A549 (cell line): ENCODE data around the gene VMO1.

Experiments
- CEBPB ChIP-seq, 2 experiments: fragments of >200 bp in 1 of 2; sonication (Bioruptor Twin) in 1 of 2; formaldehyde crosslinking in 1 of 2; IDR thresholded peaks; 2 replicates each; pipeline ENCODE4 v1.6.1; 2012 to 2016
- KDM1A ChIP-seq: fragments of 200-600 bp; sonication (generic); IDR thresholded peaks from 2 replicates; pipeline ENCODE4 v1.6.1; 2016; ENCODE audit warnings: low read depth, mild to moderate bottlenecking
- MAX ChIP-seq: IDR thresholded peaks from 2 replicates; pipeline ENCODE4 v1.6.1; 2012
- SREBF2 ChIP-seq: fragments of 450-650 bp; IDR thresholded peaks from 2 replicates; pipeline ENCODE4 v1.6.1; 2014; ENCODE audit warnings: mild to moderate bottlenecking, moderate library complexity
- TF ChIP-seq, protein P1 (sequence below): fragments of 200-600 bp; sonication (generic); IDR thresholded peaks from 2 replicates; pipeline ENCODE4 v1.6.1; 2016; ENCODE audit warnings: antibody characterized with exemption, mild to moderate bottlenecking, moderate library complexity
- TF ChIP-seq, protein P2 (sequence below): fragments of >200 bp; sonication (Bioruptor Twin); formaldehyde crosslinking; IDR thresholded peaks from 3 replicates; pipeline ENCODE4 v1.5.1; 2016

GRCh38 chr17:4747847-4748246 lies 38.3 kb downstream of the VMO1 start:
- TF ChIP-seq, protein P1, sequence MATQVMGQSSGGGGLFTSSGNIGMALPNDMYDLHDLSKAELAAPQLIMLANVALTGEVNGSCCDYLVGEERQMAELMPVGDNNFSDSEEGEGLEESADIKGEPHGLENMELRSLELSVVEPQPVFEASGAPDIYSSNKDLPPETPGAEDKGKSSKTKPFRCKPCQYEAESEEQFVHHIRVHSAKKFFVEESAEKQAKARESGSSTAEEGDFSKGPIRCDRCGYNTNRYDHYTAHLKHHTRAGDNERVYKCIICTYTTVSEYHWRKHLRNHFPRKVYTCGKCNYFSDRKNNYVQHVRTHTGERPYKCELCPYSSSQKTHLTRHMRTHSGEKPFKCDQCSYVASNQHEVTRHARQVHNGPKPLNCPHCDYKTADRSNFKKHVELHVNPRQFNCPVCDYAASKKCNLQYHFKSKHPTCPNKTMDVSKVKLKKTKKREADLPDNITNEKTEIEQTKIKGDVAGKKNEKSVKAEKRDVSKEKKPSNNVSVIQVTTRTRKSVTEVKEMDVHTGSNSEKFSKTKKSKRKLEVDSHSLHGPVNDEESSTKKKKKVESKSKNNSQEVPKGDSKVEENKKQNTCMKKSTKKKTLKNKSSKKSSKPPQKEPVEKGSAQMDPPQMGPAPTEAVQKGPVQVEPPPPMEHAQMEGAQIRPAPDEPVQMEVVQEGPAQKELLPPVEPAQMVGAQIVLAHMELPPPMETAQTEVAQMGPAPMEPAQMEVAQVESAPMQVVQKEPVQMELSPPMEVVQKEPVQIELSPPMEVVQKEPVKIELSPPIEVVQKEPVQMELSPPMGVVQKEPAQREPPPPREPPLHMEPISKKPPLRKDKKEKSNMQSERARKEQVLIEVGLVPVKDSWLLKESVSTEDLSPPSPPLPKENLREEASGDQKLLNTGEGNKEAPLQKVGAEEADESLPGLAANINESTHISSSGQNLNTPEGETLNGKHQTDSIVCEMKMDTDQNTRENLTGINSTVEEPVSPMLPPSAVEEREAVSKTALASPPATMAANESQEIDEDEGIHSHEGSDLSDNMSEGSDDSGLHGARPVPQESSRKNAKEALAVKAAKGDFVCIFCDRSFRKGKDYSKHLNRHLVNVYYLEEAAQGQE, result no peak
- TF ChIP-seq CEBPB (IDR thresholded peaks at IDR 0.05), result no peak
- TF ChIP-seq, protein P2, sequence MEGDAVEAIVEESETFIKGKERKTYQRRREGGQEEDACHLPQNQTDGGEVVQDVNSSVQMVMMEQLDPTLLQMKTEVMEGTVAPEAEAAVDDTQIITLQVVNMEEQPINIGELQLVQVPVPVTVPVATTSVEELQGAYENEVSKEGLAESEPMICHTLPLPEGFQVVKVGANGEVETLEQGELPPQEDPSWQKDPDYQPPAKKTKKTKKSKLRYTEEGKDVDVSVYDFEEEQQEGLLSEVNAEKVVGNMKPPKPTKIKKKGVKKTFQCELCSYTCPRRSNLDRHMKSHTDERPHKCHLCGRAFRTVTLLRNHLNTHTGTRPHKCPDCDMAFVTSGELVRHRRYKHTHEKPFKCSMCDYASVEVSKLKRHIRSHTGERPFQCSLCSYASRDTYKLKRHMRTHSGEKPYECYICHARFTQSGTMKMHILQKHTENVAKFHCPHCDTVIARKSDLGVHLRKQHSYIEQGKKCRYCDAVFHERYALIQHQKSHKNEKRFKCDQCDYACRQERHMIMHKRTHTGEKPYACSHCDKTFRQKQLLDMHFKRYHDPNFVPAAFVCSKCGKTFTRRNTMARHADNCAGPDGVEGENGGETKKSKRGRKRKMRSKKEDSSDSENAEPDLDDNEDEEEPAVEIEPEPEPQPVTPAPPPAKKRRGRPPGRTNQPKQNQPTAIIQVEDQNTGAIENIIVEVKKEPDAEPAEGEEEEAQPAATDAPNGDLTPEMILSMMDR, result no peak
- TF ChIP-seq SREBF2, result no peak
- TF ChIP-seq KDM1A, result no peak
- no peak for TF ChIP-seq MAX
